ENCODE measurements around the gene MASTL. TPM values are rescaled to one million over a fixed set of nuclear protein-coding genes. Genes with fewer than 3 reads are reported as not detected.

MASTL gene
- total RNA-seq, 4 donors from 2014 or later: 3.8 to 13.8 (median 7.5) TPM

GRCh38 chr10:27145937-27146336, 9.2 kb upstream of the MASTL start:
- H3K27ac ChIP-seq: no peak overlapping the region
- H3K9me3 ChIP-seq: no peaks in the 10 kb centered on the region
- no peak overlapping the region for H3K4me3 ChIP-seq
- TF ChIP-seq, protein P1, sequence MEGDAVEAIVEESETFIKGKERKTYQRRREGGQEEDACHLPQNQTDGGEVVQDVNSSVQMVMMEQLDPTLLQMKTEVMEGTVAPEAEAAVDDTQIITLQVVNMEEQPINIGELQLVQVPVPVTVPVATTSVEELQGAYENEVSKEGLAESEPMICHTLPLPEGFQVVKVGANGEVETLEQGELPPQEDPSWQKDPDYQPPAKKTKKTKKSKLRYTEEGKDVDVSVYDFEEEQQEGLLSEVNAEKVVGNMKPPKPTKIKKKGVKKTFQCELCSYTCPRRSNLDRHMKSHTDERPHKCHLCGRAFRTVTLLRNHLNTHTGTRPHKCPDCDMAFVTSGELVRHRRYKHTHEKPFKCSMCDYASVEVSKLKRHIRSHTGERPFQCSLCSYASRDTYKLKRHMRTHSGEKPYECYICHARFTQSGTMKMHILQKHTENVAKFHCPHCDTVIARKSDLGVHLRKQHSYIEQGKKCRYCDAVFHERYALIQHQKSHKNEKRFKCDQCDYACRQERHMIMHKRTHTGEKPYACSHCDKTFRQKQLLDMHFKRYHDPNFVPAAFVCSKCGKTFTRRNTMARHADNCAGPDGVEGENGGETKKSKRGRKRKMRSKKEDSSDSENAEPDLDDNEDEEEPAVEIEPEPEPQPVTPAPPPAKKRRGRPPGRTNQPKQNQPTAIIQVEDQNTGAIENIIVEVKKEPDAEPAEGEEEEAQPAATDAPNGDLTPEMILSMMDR (IDR thresholded peaks at IDR 0.05): no peak
- TF ChIP-seq POLR2A (IDR thresholded peaks at IDR 0.05): no peak
- intact Hi-C loops (cut with DNase I): no loop called here
- no peak for DNase-seq
- peaks cover 0 to 14% (median 0%) of the 10 kb centered on the region in 3 donors for H3K4me1 ChIP-seq
- peaks cover 9 to 82% (median 23%) of the 10 kb centered on the region in 3 donors for H3K36me3 ChIP-seq
- no peaks in the 10 kb centered on the region for H3K27me3 ChIP-seq

- TF ChIP-seq, protein P1 (IDR thresholded peaks at IDR 0.05): no peak
- no peak for TF ChIP-seq POLR2A (IDR thresholded peaks at IDR 0.05)
- H3K9me3 ChIP-seq: no peaks in the 10 kb centered on the region
- no peaks in the 10 kb centered on the region for H3K27me3 ChIP-seq
- peaks cover 9 to 70% (median 20%) of the 10 kb centered on the region in 3 donors for H3K36me3 ChIP-seq
- no peak overlapping the region for H3K27ac ChIP-seq
- intact Hi-C loops (cut with DNase I): no loop called here
- 64 to 76% methylated on average over 5 of the region's 5 CpGs for WGBS, 2 donors
- H3K4me1 ChIP-seq: peaks cover 6 to 31% (median 7%) of the 10 kb centered on the region in 3 donors
- H3K4me3 ChIP-seq: no peak overlapping the region
- no peak for DNase-seq
These were observed 7.5 kb upstream of the MASTL start for GRCh38 chr10:27147701-27148100.

- Histone ChIP-seq H3K27ac (no peak overlapping the region), H3K36me3 (peaks cover 9 to 44% (median 12%) of the 10 kb centered on the region in 3 donors), H3K4me1 (peaks cover 9 to 40% (median 11%) of the 10 kb centered on the region in 3 donors), H3K4me3 (no peak overlapping the region), H3K9me3 (no peaks in the 10 kb centered on the region), H3K27me3 (no peaks in the 10 kb centered on the region)
- intact Hi-C loops (cut with DNase I): no loop called here
- 89 to 100% methylated on average over 1 of the region's 1 CpG for WGBS, 2 donors
- DNase-seq: no peak
- TF ChIP-seq, protein P1 (IDR thresholded peaks at IDR 0.05): no peak
- no peak for TF ChIP-seq POLR2A (IDR thresholded peaks at IDR 0.05)
These were observed 4.9 kb upstream of the MASTL start for GRCh38 chr10:27150261-27150660.

GRCh38 chr10:27152687-27153086, 2.5 kb upstream of the MASTL start:
- no peaks in the 10 kb centered on the region for H3K27me3 ChIP-seq
- no peak for TF ChIP-seq POLR2A (IDR thresholded peaks at IDR 0.05)
- TF ChIP-seq, protein P1 (IDR thresholded peaks at IDR 0.05): no peak
- intact Hi-C loops (cut with DNase I): no loop called here
- H3K36me3 ChIP-seq: peaks cover 2 to 20% (median 6%) of the 10 kb centered on the region in 3 donors
- H3K9me3 ChIP-seq: no peaks in the 10 kb centered on the region
- peaks cover 11 to 62% (median 13%) of the 10 kb centered on the region in 3 donors for H3K4me1 ChIP-seq
- DNase-seq: no peak
- peak overlapping the region in 1 of 4 donors; percentile 100 for H3K27ac ChIP-seq
- peak overlapping the region; percentile 74 to 97 (median 84) for H3K4me3 ChIP-seq

GRCh38 chr10:27153329-27153728, 1.8 kb upstream of the MASTL start:
- H3K27me3 ChIP-seq: no peaks in the 10 kb centered on the region
- H3K4me3 ChIP-seq: peak overlapping the region; percentile 74 to 97 (median 84)
- WGBS, 2 donors: 2 to 3% methylated on average over 6 of the region's 6 CpGs
- peak overlapping the region in 3 of 4 donors; percentile 97 to 100 (median 99) for H3K27ac ChIP-seq
- TF ChIP-seq, protein P1 (IDR thresholded peaks at IDR 0.05): no peak
- TF ChIP-seq POLR2A (IDR thresholded peaks at IDR 0.05): no peak
- peaks cover 11 to 62% (median 13%) of the 10 kb centered on the region in 3 donors for H3K4me1 ChIP-seq
- intact Hi-C loops (cut with DNase I): no loop called here
- no peak for DNase-seq
- H3K36me3 ChIP-seq: peaks cover 0 to 14% (median 0%) of the 10 kb centered on the region in 3 donors
- H3K9me3 ChIP-seq: no peaks in the 10 kb centered on the region

Data from esophagus squamous epithelium (tissue), 5 donors.